CD4-positive, alpha-beta memory T cell (primary cell): ENCODE results near the gene APOBEC3F. TPM values are rescaled to one million over a fixed set of nuclear protein-coding genes. Genes with fewer than 3 reads are reported as not detected.
"Not testable (repeated sequence)": the region's sequence is repeated elsewhere in the genome, so short reads cannot be mapped to it uniquely, and the experiment has no call there.

Source experiments
- CTCF ChIA-PET: fragments of 350-600 bp; sonication (Branson Sonifier 250); formaldehyde crosslinking; loops from one replicate; lab custom pipeline; 2021; ENCODE audit warnings: inconsistent platforms; ENCODE audit not compliant: partially characterized antibody; lab: Charles Lee
- POLR2A ChIA-PET: fragments of 350-600 bp; sonication (Branson Sonifier 250); formaldehyde crosslinking; loops from one replicate; lab custom pipeline; 2021; ENCODE audit not compliant: partially characterized antibody; lab: Charles Lee
- DNase-seq, 5 donors: peaks; one replicate each; pipeline versions ENCODE4 v3.0.0 to v3.0.0-alpha.2; 2020 to 2022; ENCODE audit warnings: mixed read lengths in 1 of 5
- H3K27ac ChIP-seq: one replicate; pipeline ENCODE4 v1.7.0; 2013; ENCODE audit warnings: low read depth, low read length
- H3K27me3 ChIP-seq: 2 replicates; pipeline ENCODE4 v1.7.0; 2013; ENCODE audit warnings: mild to moderate bottlenecking, low read length, moderate library complexity; ENCODE audit not compliant: insufficient read depth
- H3K36me3 ChIP-seq: 2 replicates; pipeline ENCODE4 v1.7.0; 2013; ENCODE audit warnings: mild to moderate bottlenecking, low read length, moderate library complexity; ENCODE audit not compliant: insufficient read depth
- H3K4me1 ChIP-seq: 2 replicates; pipeline ENCODE4 v1.7.0; 2013; ENCODE audit warnings: mild to moderate bottlenecking, low read length, moderate library complexity; ENCODE audit not compliant: insufficient read depth
- H3K4me3 ChIP-seq, 2 donors: one replicate each; pipeline ENCODE4 v1.7.0; 2013; ENCODE audit warnings: low read length in 2 of 2, mild to moderate bottlenecking in 1 of 2
- H3K9me3 ChIP-seq, 2 donors: one replicate each; pipeline ENCODE4 v1.7.0; 2013; ENCODE audit warnings: low read length in 2 of 2, control low read depth in 1 of 2; ENCODE audit not compliant: control insufficient read depth in 1 of 2
- H3K27ac Mint-ChIP-seq, 7 donors: one replicate each; pipeline ENCODE4 v1.8.0; 2020 to 2021; ENCODE audit warnings: mixed read lengths in 7 of 7, mild to moderate bottlenecking in 6 of 7, inconsistent platforms in 3 of 7, moderate library complexity in 3 of 7
- H3K27me3 Mint-ChIP-seq, 2 donors: one replicate each; pipeline ENCODE4 v1.8.0; 2020 to 2021; ENCODE audit warnings: mixed read lengths in 2 of 2
- H3K36me3 Mint-ChIP-seq, 2 donors: one replicate each; pipeline ENCODE4 v1.8.0; 2020 to 2021; ENCODE audit warnings: mixed read lengths in 2 of 2, inconsistent platforms in 1 of 2, mild to moderate bottlenecking in 1 of 2
- H3K4me1 Mint-ChIP-seq, 4 donors: one replicate each; pipeline ENCODE4 v1.8.0; 2020 to 2021; ENCODE audit warnings: mixed read lengths in 4 of 4, mild to moderate bottlenecking in 1 of 4
- H3K4me3 Mint-ChIP-seq, 8 donors: one replicate each; pipeline ENCODE4 v1.8.0; 2020 to 2021; ENCODE audit warnings: mixed read lengths in 8 of 8, mild to moderate bottlenecking in 7 of 8, moderate library complexity in 6 of 8, inconsistent platforms in 3 of 8
- H3K9me3 Mint-ChIP-seq, 8 donors: one replicate each; pipeline ENCODE4 v1.8.0; 2020 to 2021; ENCODE audit warnings: mixed read lengths in 8 of 8, mild to moderate bottlenecking in 5 of 8, inconsistent platforms in 3 of 8, moderate library complexity in 1 of 8
- intact Hi-C: fragments of 100-400 bp; cut with micrococcal nuclease; formaldehyde crosslinking; loops from one replicate; pipeline ENCODE4 v1.15.1; 2023
- polyA plus RNA-seq, 2 donors: library from polyadenylated mRNA; unstranded; fragments of 300-500 nt; fragmentation: Illumina TruSeq; gene quantifications; one replicate each; pipeline ENCODE4 v1.2.3, GENCODE V29; 2021
- total RNA-seq, 2 experiments: library from RNA; stranded (reverse); gene quantifications; one replicate each; pipeline ENCODE4 v1.2.3, GENCODE V29; 2021

The APOBEC3F gene
- total and polyA plus RNA-seq, 4 experiments from 2014 or later: 3.3 to 18.4 (median 16.9) TPM

DNA sequence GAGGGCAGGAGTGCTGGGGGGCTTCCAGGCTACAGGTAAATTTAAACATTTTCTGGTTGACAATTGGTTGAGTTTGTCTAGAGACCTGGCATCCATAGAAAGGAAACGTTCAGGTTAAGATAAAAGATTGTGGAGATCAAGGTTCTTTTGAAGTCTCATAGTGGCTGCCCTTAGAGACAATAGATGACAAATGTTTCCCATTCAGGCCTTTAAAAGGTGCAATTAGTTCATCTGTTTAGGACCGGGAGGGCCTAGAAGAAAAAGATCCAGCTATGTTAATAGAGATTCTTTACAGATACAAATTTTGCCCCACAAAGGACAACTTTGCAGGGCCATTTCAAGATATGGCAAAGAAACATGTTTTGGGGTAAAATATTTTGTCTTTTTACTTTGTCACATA is 3.6 kb upstream of the APOBEC3F start:
- CTCF ChIA-PET, H3K27me3 Mint-ChIP-seq, H3K36me3 ChIP-seq, H3K27me3 ChIP-seq, POLR2A ChIA-PET, intact Hi-C loops, H3K9me3 ChIP-seq, H3K4me3 ChIP-seq, DNase-seq, H3K27ac ChIP-seq, H3K9me3 Mint-ChIP-seq: not testable (repeated sequence)
- H3K4me1 ChIP-seq: peaks cover 20% of the 10 kb centered on the region
- peaks cover 17 to 51% (median 30%) of the 10 kb centered on the region in 4 donors for H3K4me1 Mint-ChIP-seq
- peaks cover 6 to 15% of the 10 kb centered on the region in 2 donors for H3K36me3 Mint-ChIP-seq
- peak overlapping the region in 2 of 8 donors; percentile 24 to 35 for H3K4me3 Mint-ChIP-seq
- H3K27ac Mint-ChIP-seq: peak overlapping the region; percentile 48 to 84 (median 70)

DNA sequence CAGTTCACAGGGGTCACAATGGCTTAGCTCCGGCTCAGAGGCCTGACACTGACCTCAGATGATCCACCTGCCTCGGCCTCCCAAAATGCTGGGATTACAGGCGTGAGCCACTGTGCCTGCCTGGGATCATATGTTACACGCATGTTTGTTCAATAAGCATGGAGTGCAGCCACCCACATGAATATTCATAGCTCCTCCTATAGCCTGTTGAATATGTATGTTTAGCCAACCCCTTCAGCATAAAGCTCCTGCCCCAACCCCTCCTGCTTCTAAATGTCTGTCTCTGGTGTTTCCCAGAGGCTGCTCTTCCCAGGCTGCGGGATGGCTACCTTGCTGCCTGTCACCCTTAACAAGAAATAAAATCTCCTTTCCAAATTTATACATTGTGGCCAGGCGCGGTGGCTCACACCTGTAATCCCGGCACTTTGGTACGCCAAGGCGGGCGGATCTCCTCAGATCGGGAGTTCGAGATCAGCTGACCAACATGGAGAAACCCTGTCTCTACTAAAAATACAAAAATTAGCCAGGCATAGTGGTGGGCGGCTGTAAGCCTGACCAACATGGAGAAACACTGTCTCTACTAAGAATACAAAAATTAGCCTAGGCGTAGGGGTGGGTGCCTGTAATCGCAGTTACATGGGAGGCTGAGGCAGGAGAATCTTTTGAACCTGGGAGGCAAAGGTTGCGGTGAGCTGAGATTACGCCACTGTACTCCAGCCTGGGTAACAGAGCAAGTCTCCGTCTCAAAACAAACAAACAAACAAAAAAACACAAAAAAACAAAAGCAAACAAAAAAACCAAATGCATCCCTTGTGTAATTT is 1.1 kb upstream of the APOBEC3F start:
- peaks cover 27% of the 10 kb centered on the region for H3K4me1 ChIP-seq
- no peaks in the 10 kb centered on the region for H3K27me3 Mint-ChIP-seq
- no peaks in the 10 kb centered on the region for H3K9me3 ChIP-seq
- peak overlapping the region; percentile 77 to 93 (median 89) for H3K27ac Mint-ChIP-seq
- ChIA-PET CTCF (interaction anchor here (0.9 kb wide), 1 partner anchor 169 kb away, joined by 3 read pairs; no protein-coding TSS in a partner anchor), POLR2A (interaction anchor here (0.9 to 1.7 kb wide), 5 partner anchors 15 to 288 kb away, joined by 3 to 9 read pairs (median 3); partner anchors contain the start of gene APOBEC3D)
- H3K27me3 ChIP-seq: no peaks in the 10 kb centered on the region
- peak overlapping the region; percentile 74 to 89 (median 78) for H3K4me3 Mint-ChIP-seq
- peaks cover 21 to 62% (median 39%) of the 10 kb centered on the region in 4 donors for H3K4me1 Mint-ChIP-seq
- no peaks in the 10 kb centered on the region for H3K9me3 Mint-ChIP-seq
- H3K27ac ChIP-seq: peak overlapping the region; percentile 43
- H3K36me3 ChIP-seq: peaks cover 4% of the 10 kb centered on the region
- intact Hi-C loops: no loop called here
- peaks cover 6 to 15% of the 10 kb centered on the region in 2 donors for H3K36me3 Mint-ChIP-seq
- H3K4me3 ChIP-seq: no peak overlapping the region
- no peak for DNase-seq

DNA sequence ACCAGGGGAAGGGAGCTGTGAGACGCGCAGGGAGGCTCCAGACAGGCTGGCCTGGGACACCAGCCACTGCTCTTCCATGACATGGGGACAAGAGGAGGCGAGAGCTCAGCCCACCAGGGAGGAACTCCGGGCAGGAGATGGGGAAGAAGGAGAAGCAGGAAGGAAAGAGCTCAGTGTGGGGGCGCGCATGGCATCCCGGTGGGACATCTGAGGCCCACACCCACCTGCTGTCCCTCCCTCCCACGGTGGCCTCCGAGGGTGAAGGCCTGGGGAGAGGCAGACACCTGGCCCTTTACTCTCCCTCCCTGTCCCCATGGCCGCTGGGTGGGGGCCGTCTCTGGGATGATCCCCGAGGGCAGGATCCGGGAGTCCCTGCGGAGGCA is 518 bp upstream of the APOBEC3F start:
- peaks cover 10 to 20% of the 10 kb centered on the region in 2 donors for H3K36me3 Mint-ChIP-seq
- Histone ChIP-seq H3K4me1 (peaks cover 27% of the 10 kb centered on the region), H3K27ac (peak overlapping the region; percentile 43), H3K4me3 (peak overlapping the region in 1 of 2 donors; percentile 51)
- CTCF ChIA-PET: interaction anchor here (0.9 kb wide), 1 partner anchor 169 kb away, joined by 3 read pairs; no protein-coding TSS in a partner anchor
- H3K36me3 ChIP-seq, DNase-seq, H3K27me3 Mint-ChIP-seq, H3K27me3 ChIP-seq, H3K9me3 Mint-ChIP-seq, intact Hi-C loops, H3K9me3 ChIP-seq: not testable (repeated sequence)
- H3K27ac Mint-ChIP-seq: peak overlapping the region; percentile 77 to 95 (median 89)
- peaks cover 23 to 62% (median 41%) of the 10 kb centered on the region in 4 donors for H3K4me1 Mint-ChIP-seq
- peak overlapping the region; percentile 74 to 89 (median 78) for H3K4me3 Mint-ChIP-seq
- POLR2A ChIA-PET: interaction anchor here (0.9 to 1.7 kb wide), 4 partner anchors 16 to 289 kb away, joined by 3 to 9 read pairs (median 4); partner anchors contain the start of gene APOBEC3D

DNA sequence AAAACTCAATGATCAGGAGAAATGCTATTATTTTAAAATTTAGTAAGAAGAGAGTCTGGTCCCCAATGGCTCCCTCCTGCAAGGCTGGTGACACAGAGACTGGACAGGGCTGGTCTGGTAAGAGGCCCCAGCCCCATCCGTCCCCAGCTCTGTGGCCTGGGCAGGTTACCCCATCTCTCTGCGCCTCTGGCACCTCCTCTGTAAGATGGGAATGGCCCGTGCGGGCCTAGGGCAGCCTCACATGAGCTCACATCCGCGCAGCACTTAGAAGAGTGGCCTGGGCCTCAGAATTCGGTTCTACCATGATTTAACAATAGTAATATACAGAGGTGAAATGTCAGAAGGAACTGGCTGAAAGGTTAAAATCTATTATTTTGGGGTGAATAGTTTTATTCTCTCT is 1.2 kb downstream of the APOBEC3F start:
- Mint-ChIP-seq H3K27ac (peak overlapping the region; percentile 13 to 95 (median 89)), H3K9me3 (no peaks in the 10 kb centered on the region), H3K27me3 (no peaks in the 10 kb centered on the region), H3K4me1 (peaks cover 23 to 65% (median 42%) of the 10 kb centered on the region in 4 donors), H3K36me3 (peaks cover 15 to 33% of the 10 kb centered on the region in 2 donors), H3K4me3 (peak overlapping the region; percentile 62 to 94 (median 88))
- intact Hi-C loops: no loop called here
- peaks cover 4% of the 10 kb centered on the region for H3K36me3 ChIP-seq
- CTCF ChIA-PET: interaction anchor here (0.6 kb wide), 1 partner anchor 39 kb away, joined by 3 read pairs; no protein-coding TSS in a partner anchor
- H3K9me3 ChIP-seq: no peaks in the 10 kb centered on the region
- H3K4me1 ChIP-seq: peaks cover 24% of the 10 kb centered on the region
- POLR2A ChIA-PET: interaction anchor here (1.0 kb wide), 1 partner anchor 20 kb away, joined by 4 read pairs; the partner anchor contains the start of gene APOBEC3D
- H3K27me3 ChIP-seq: no peaks in the 10 kb centered on the region
- no peak overlapping the region for H3K4me3 ChIP-seq
- DNase-seq: no peak
- peak overlapping the region; percentile 75 for H3K27ac ChIP-seq

DNA sequence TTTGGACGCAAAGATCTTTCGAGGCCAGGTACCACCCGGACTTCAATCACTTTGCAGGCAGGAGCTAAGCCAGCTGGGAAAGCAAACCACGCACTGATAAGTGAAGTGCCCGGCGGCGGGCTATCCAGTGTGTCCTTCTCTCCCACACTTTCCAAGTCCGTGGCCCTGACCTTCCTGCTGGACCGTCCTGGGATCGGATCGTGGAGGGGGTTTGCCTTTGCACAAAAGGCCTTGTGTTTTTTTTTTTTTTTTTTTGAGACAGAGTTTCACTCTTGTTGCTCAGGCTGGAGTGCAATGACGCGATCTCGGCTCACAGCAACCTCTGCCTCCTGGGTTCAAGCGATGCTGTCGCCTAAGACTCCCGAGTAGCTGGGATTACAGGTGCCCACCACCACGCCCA is 2.4 kb downstream of the APOBEC3F start:
- peak overlapping the region in 1 of 7 donors; percentile 7 for H3K27ac Mint-ChIP-seq
- H3K4me3 ChIP-seq, DNase-seq, H3K27me3 ChIP-seq, H3K9me3 Mint-ChIP-seq, H3K36me3 ChIP-seq, H3K9me3 ChIP-seq, intact Hi-C loops, H3K27ac ChIP-seq, H3K27me3 Mint-ChIP-seq: not testable (repeated sequence)
- H3K4me1 ChIP-seq: peaks cover 19% of the 10 kb centered on the region
- H3K4me3 Mint-ChIP-seq: peak overlapping the region in 1 of 8 donors; percentile 17
- H3K4me1 Mint-ChIP-seq: peaks cover 19 to 58% (median 37%) of the 10 kb centered on the region in 4 donors
- H3K36me3 Mint-ChIP-seq: peaks cover 15 to 34% of the 10 kb centered on the region in 2 donors
- ChIA-PET POLR2A (interaction anchor here (0.6 to 0.7 kb wide), 2 partner anchors 62 to 94 kb away, joined by 3 to 4 read pairs; no protein-coding TSS in a partner anchor), CTCF (interaction anchor here (1.3 kb wide), 1 partner anchor 40 kb away, joined by 4 read pairs; no protein-coding TSS in a partner anchor)

DNA sequence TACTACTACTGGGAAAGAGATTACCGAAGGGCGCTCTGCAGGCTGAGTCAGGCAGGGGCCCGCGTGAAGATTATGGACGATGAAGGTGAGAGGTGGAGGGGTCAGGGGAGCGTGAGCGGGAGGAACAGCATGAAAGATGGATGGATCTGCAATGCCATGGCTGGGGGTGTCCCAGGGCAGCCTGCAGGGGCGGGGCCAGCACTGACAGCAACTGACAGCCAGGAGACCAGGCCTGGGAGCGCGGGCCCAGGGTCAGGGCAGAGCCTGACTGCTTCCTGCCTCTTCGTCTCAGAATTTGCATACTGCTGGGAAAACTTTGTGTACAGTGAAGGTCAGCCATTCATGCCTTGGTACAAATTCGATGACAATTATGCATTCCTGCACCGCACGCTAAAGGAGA is 4.5 kb downstream of the APOBEC3F start:
- DNase-seq, H3K27me3 ChIP-seq, POLR2A ChIA-PET, H3K4me3 ChIP-seq, H3K36me3 ChIP-seq, H3K9me3 ChIP-seq, H3K9me3 Mint-ChIP-seq, CTCF ChIA-PET, H3K27me3 Mint-ChIP-seq, intact Hi-C loops, H3K4me3 Mint-ChIP-seq, H3K27ac ChIP-seq: not testable (repeated sequence)
- peaks cover 15 to 37% of the 10 kb centered on the region in 2 donors for H3K36me3 Mint-ChIP-seq
- peaks cover 19% of the 10 kb centered on the region for H3K4me1 ChIP-seq
- H3K4me1 Mint-ChIP-seq: peaks cover 15 to 39% (median 25%) of the 10 kb centered on the region in 4 donors
- peak overlapping the region in 3 of 7 donors; percentile 12 to 79 (median 43) for H3K27ac Mint-ChIP-seq

DNA sequence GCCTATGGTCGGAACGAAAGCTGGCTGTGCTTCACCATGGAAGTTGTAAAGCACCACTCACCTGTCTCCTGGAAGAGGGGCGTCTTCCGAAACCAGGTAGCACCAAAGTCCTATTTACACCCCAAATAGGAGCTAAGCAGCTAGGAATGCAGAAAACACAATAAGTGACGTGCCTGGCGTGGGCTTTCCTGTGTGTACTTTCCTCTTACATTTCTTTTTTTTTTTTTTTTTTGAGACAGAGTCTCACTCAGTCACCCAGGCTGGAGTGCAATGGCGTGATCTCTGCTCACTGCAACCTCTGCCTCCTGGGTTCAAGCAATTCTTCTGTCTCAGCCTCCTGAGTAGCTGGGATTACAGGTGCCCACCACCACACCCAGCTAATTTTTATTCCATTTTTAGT is 8.8 kb downstream of the APOBEC3F start:
- H3K27me3 ChIP-seq, H3K9me3 ChIP-seq, H3K27ac ChIP-seq, H3K9me3 Mint-ChIP-seq, DNase-seq, H3K4me3 Mint-ChIP-seq, intact Hi-C loops, H3K36me3 ChIP-seq, POLR2A ChIA-PET, H3K4me3 ChIP-seq, H3K27me3 Mint-ChIP-seq, H3K4me1 ChIP-seq: not testable (repeated sequence)
- CTCF ChIA-PET: interaction anchor here (0.6 to 0.9 kb wide), 2 partner anchors 69 to 121 kb away, joined by 3 to 5 read pairs; no protein-coding TSS in a partner anchor
- Mint-ChIP-seq H3K4me1 (peaks cover 3 to 13% (median 4%) of the 10 kb centered on the region in 4 donors), H3K36me3 (peaks cover 9 to 27% of the 10 kb centered on the region in 2 donors), H3K27ac (peak overlapping the region in 1 of 7 donors; percentile 7)
